Testis (tissue), 3 donors: ENCODE data around the gene TMEM255B. TPM values are rescaled to one million over a fixed set of nuclear protein-coding genes. Genes with fewer than 3 reads are reported as not detected.

Source experiments
- DNase-seq: peaks from one replicate; pipeline ENCODE4 v3.0.0-alpha.2; 2019
- H3K27ac ChIP-seq, 2 donors: fragments of 200-600 bp; sonication (generic); one replicate each; pipeline ENCODE4 v1.5.1; 2019
- H3K27me3 ChIP-seq: fragments of 200-600 bp; sonication (generic); one replicate; pipeline ENCODE4 v1.5.1; 2019
- H3K36me3 ChIP-seq: fragments of 200-600 bp; sonication (generic); one replicate; pipeline ENCODE4 v1.5.1; 2017; ENCODE audit warnings: low read depth; ENCODE audit errors: missing control alignments
- H3K4me1 ChIP-seq: fragments of 200-600 bp; sonication (generic); one replicate; pipeline ENCODE4 v1.5.1; 2019
- H3K4me3 ChIP-seq, 2 donors: fragments of 200-600 bp; sonication (generic); one replicate each; pipeline ENCODE4 v1.5.1; 2017 to 2019
- H3K9me3 ChIP-seq: fragments of 200-600 bp; sonication (generic); one replicate; pipeline ENCODE4 v1.5.1; 2017
- CTCF ChIP-seq, 3 experiments: fragments of 450-650 bp in 2 of 3; fragments of 200-600 bp in 1 of 3; sonication (generic) in 1 of 3; IDR thresholded peaks; one replicate each; pipeline ENCODE4 v1.5.1; 2016 to 2019; ENCODE audit warnings: antibody characterized with exemption in 3 of 3, mild to moderate bottlenecking in 2 of 3, moderate library complexity in 1 of 3
- POLR2A ChIP-seq: fragments of 450-650 bp; IDR thresholded peaks from one replicate; pipeline ENCODE4 v1.6.1; 2017; ENCODE audit warnings: antibody characterized with exemption, mild to moderate bottlenecking, moderate library complexity
- WGBS, 2 donors: methylation state at CpG; one replicate each; pipeline ENCODE4 v1.1.5; 2018; 5-methylcytosine and 5-hydroxymethylcytosine counted together
- intact Hi-C: fragments of 100-400 bp; cut with DNase I; formaldehyde crosslinking; loops from one replicate; pipeline ENCODE4 v1.15.1; 2023; ENCODE audit warnings: low total_unique reads
- polyA plus RNA-seq: library from polyadenylated mRNA; stranded (reverse); fragments of 350-450 nt; fragmentation: Illumina TruSeq; extraction: RNeasy Lipid Tissue Mini Kit (QIAGEN cat#74804); gene quantifications from one replicate; pipeline ENCODE4 v1.2.3, GENCODE V29; 2014; ENCODE audit warnings: low read depth, low replicate concordance; ENCODE audit not compliant: insufficient read depth
- total RNA-seq, 2 donors: library from RNA; depleted of rRNA; stranded (reverse); fragments of >200 nt; gene quantifications; one replicate each; pipeline ENCODE4 v1.2.3, GENCODE V29; 2016

Gene TMEM255B
- total and polyA plus RNA-seq, 3 donors from 2014 or later = 6.9 to 10.9 (median 7.5) TPM

GRCh38 chr13:113863524-113864272 is 104.7 kb downstream of the TMEM255B start, which contains the start of gene GAS6:
Gene GAS6 (minus strand): TSS chr13:113864076. CDS start chr13:113863920, 156 bp downstream.
- peak; percentile 77 for DNase-seq
- Histone ChIP-seq H3K36me3 (no peaks in the 10 kb centered on the region), H3K9me3 (no peaks in the 10 kb centered on the region), H3K27ac (peak within 1 kb of the TSS; percentile 72 to 85), H3K4me3 (peak within 1 kb of the TSS; percentile 79 to 84), H3K27me3 (no peaks in the 10 kb centered on the region), H3K4me1 (peaks cover 34% of the 10 kb centered on the region)
- intact Hi-C loops = no loop called here
- TF ChIP-seq POLR2A (no peak), CTCF (IDR thresholded peaks at IDR 0.05) (no peak)
- 0 to 1% methylated on average over 1 to 77 of the region's 116 CpGs for whole genome bisulfite sequencing, 2 donors

- DNase-seq = peak; percentile 18
- 7 to 8% methylated on average over 10 of the region's 10 CpGs for WGBS, 2 donors
- intact Hi-C loops = no loop called here
- Histone ChIP-seq H3K4me3 (peak overlapping the region; percentile 59 to 84), H3K27ac (peak overlapping the region in 1 of 2 donors; percentile 85), H3K4me1 (peaks cover 31% of the 10 kb centered on the region), H3K27me3 (no peaks in the 10 kb centered on the region), H3K36me3 (no peaks in the 10 kb centered on the region), H3K9me3 (no peaks in the 10 kb centered on the region)
- TF ChIP-seq POLR2A = no peak
- TF ChIP-seq CTCF (IDR thresholded peaks at IDR 0.05) = no peak
Measured at GRCh38 chr13:113864273-113864890, 105.4 kb downstream of the TMEM255B start.

GRCh38 chr13:113865427-113865826 is 106.4 kb downstream of the TMEM255B start:
- Histone ChIP-seq H3K4me1 (peaks cover 20% of the 10 kb centered on the region), H3K27ac (no peak overlapping the region), H3K27me3 (no peaks in the 10 kb centered on the region), H3K9me3 (no peaks in the 10 kb centered on the region), H3K4me3 (no peak overlapping the region), H3K36me3 (no peaks in the 10 kb centered on the region)
- no peak for DNase-seq
- intact Hi-C loops = no loop called here
- 73 to 74% methylated on average over 4 of the region's 4 CpGs for WGBS, 2 donors
- no peak for TF ChIP-seq POLR2A
- no peak for TF ChIP-seq CTCF (IDR thresholded peaks at IDR 0.05)

Other genes starting within 250 kb of the TMEM255B start
- gene TFDP1, start 174.5 kb upstream of the TMEM255B start, total RNA-seq = 10 to 100 TPM; 72.4 to 73.1 TPM
- gene TFDP1, start 174.5 kb upstream of the TMEM255B start, polyA plus RNA-seq = 135 TPM
- gene ATP4B, start 101.0 kb upstream of the TMEM255B start, total RNA-seq = not detected
- not detected for gene ATP4B, start 101.0 kb upstream of the TMEM255B start, polyA plus RNA-seq
- 1 to 10 TPM in 1 of 2 donors, under 1 TPM in 1; 0.87 to 2.1 TPM for gene GRK1, start 92.0 kb upstream of the TMEM255B start, total RNA-seq
- gene GRK1, start 92.0 kb upstream of the TMEM255B start, polyA plus RNA-seq = 0.55 TPM
- gene GAS6, start 104.8 kb downstream of the TMEM255B start, total RNA-seq = 100 to 1,000 TPM; 416 to 575 TPM
- gene GAS6, start 104.8 kb downstream of the TMEM255B start, polyA plus RNA-seq = 193 TPM
- gene C13orf46, start 214.8 kb downstream of the TMEM255B start, total RNA-seq = 1 to 10 TPM; 2.9 to 5.5 TPM
- gene C13orf46, start 214.8 kb downstream of the TMEM255B start, polyA plus RNA-seq = 28.4 TPM